K562 (cell line): Measurements from ENCODE around the gene CCNJL. TPM values are rescaled to one million over a fixed set of nuclear protein-coding genes. Genes with fewer than 3 reads are reported as not detected.

Source experiments
- ATAC-seq: fragments of 200-7000 bp; cut with Tn5 transposase; 3 replicates; pipeline ENCODE4 v1.9.1; 2020; ENCODE audit warnings: moderate library complexity
- BruUV-seq: library from RNA; stranded (reverse); fragments of 400-500 nt; replicated peaks from 2 replicates; lab custom pipeline; 2021; lab: Mats Ljungman, UMichigan
- CTCF ChIA-PET: fragments of 300-600 bp; formaldehyde crosslinking; extraction: SDS; loops from one replicate; lab custom pipeline; 2021; ENCODE audit warnings: low intra/inter-chr PET ratio; lab: Yijun Ruan, JAX
- POLR2A ChIA-PET: fragments of 300-600, 350-650 bp; sonication (Branson Sonifier 250); formaldehyde crosslinking; extraction: SDS; loops from one replicate; lab custom pipeline; 2021; ENCODE audit warnings: antibody characterized with exemption, inconsistent platforms; lab: Yijun Ruan, JAX
- DNase-seq, 4 experiments: peaks; one replicate each; pipeline versions ENCODE4 v3.0.0 to v3.0.0-alpha.2; 2011 to 2018; ENCODE audit warnings: low spot score in 3 of 4, mixed read lengths in 3 of 4; ENCODE audit errors: extremely low read depth in 1 of 4
- FAIRE-seq: peaks from 2 replicates; lab custom pipeline; 2011; peaks lifted over from hg19 to GRCh38; lab: Jason Lieb, UNC
- H2AFZ ChIP-seq: 2 replicates; pipeline ENCODE4 v1.6.0; 2011; ENCODE audit warnings: low read depth, low read length, control low read depth, inconsistent platforms
- H3K27ac ChIP-seq: fragments of 200-600 bp; 3 replicates; pipeline ENCODE4 v1.8.0; 2011; ENCODE audit warnings: low read depth, mild to moderate bottlenecking, control low read depth, inconsistent platforms, low read length, moderate library complexity, mixed read lengths; ENCODE audit errors: extremely low read depth
- H3K27me3 ChIP-seq, 2 experiments: fragments of 300-600 bp in 1 of 2; 2 replicates in 1 of 2; 3 replicates in 1 of 2; pipeline versions ENCODE4 v1.6.0 to v1.8.0; 2011; ENCODE audit warnings: inconsistent platforms in 2 of 2, low read length in 2 of 2, mild to moderate bottlenecking in 1 of 2, mixed read lengths in 1 of 2, moderate library complexity in 1 of 2; ENCODE audit not compliant: control insufficient read depth in 2 of 2, insufficient read depth in 2 of 2
- H3K36me3 ChIP-seq: fragments of 300-600 bp; 3 replicates; pipeline ENCODE4 v1.8.0; 2011; ENCODE audit warnings: mild to moderate bottlenecking, low read length, inconsistent platforms; ENCODE audit not compliant: control insufficient read depth, insufficient read depth
- H3K4me1 ChIP-seq, 2 experiments: fragments of 200-600 bp in 1 of 2; replicated peaks in 1 of 2; 2 replicates in 1 of 2; 3 replicates in 1 of 2; pipeline versions ENCODE4 v1.5.1 to v1.8.0; 2011; ENCODE audit warnings: inconsistent platforms in 2 of 2, low read length in 2 of 2, mild to moderate bottlenecking in 1 of 2, mixed read lengths in 1 of 2, moderate library complexity in 1 of 2; ENCODE audit not compliant: control insufficient read depth in 2 of 2, insufficient read depth in 2 of 2
- H3K4me2 ChIP-seq: 2 replicates; pipeline ENCODE4 v1.6.1; 2011; ENCODE audit warnings: low read length, control low read depth, inconsistent platforms, mixed read lengths; ENCODE audit not compliant: insufficient read depth
- H3K4me3 ChIP-seq: fragments of 200-600 bp; sonication (generic), shearing (Covaris generic); 2 replicates; pipeline ENCODE4 v1.5.1; 2016; ENCODE audit warnings: control low read depth, inconsistent platforms
- H3K79me2 ChIP-seq: fragments of 200-600 bp; 3 replicates; pipeline ENCODE4 v1.8.0; 2011; ENCODE audit warnings: low read length, inconsistent platforms; ENCODE audit not compliant: control insufficient read depth, insufficient read depth
- H3K9ac ChIP-seq, 2 experiments: 2 replicates each; pipeline versions ENCODE4 v1.6.0 to v1.6.1; 2011; ENCODE audit warnings: low read depth in 2 of 2, low read length in 2 of 2, control low read depth in 1 of 2, inconsistent platforms in 1 of 2, mild to moderate bottlenecking in 1 of 2, mixed read lengths in 1 of 2; ENCODE audit not compliant: insufficient read depth in 1 of 2
- H3K9me1 ChIP-seq: one replicate; pipeline ENCODE4 v1.6.0; 2011; ENCODE audit warnings: inconsistent platforms, mild to moderate bottlenecking, low read length, moderate library complexity; ENCODE audit not compliant: control insufficient read depth, insufficient read depth
- H3K9me3 ChIP-seq: replicated peaks from 2 replicates; pipeline ENCODE4 v1.5.1; 2011; ENCODE audit warnings: low read depth, low read length, inconsistent platforms; ENCODE audit not compliant: control insufficient read depth, insufficient read depth
- H4K20me1 ChIP-seq: replicated peaks from 2 replicates; pipeline ENCODE4 v1.6.1; 2011; ENCODE audit warnings: low read length, inconsistent platforms, mixed read lengths; ENCODE audit not compliant: control insufficient read depth, insufficient read depth
- BHLHE40 ChIP-seq: IDR thresholded peaks from 2 replicates; pipeline ENCODE4 v1.6.1; 2011; ENCODE audit warnings: low read length, improper control_type of control experiment
- CSDE1 ChIP-seq, 2 experiments: fragments of 450-650 bp; IDR thresholded peaks; 2 replicates each; pipeline ENCODE4 v1.6.1; 2016; ENCODE audit warnings: mild to moderate bottlenecking in 1 of 2
- ELF4 ChIP-seq: fragments of 450-650 bp; formaldehyde crosslinking; IDR thresholded peaks from 2 replicates; pipeline ENCODE4 v1.4.0; 2022; ENCODE audit warnings: missing genetic modification characterization
- FOXK1 ChIP-seq: sonication (generic); formaldehyde crosslinking; IDR thresholded peaks from 2 replicates; pipeline ENCODE4 v1.8.0; 2022; ENCODE audit warnings: missing genetic modification reagents, mild to moderate bottlenecking, borderline replicate concordance
- HOXB6 ChIP-seq: fragments of 250-450 bp; sonication (Bioruptor Pico); IDR thresholded peaks from 2 replicates; pipeline ENCODE4 v1.5.1; 2022; ENCODE audit warnings: mild to moderate bottlenecking, borderline replicate concordance
- KAT2B ChIP-seq: IDR thresholded peaks from one replicate; pipeline ENCODE4 v1.6.1; 2012; ENCODE audit warnings: low read depth, mild to moderate bottlenecking, control low read depth, inconsistent platforms, low read length, moderate library complexity
- KLF10 ChIP-seq: fragments of 250-450 bp; sonication (Bioruptor Pico); IDR thresholded peaks from 2 replicates; pipeline ENCODE4 v1.6.1; 2021; ENCODE audit warnings: matching md5 sums
- MAZ ChIP-seq, 2 experiments: fragments of 450-650 bp in 1 of 2; sonication (generic) in 1 of 2; formaldehyde crosslinking; IDR thresholded peaks in 1 of 2; conservative IDR thresholded peaks in 1 of 2; 2 replicates each; pipeline versions ENCODE4 v1.4.0 to v1.5.0; 2020; ENCODE audit warnings: mild to moderate bottlenecking in 1 of 2, missing genetic modification reagents in 1 of 2
- NRF1 ChIP-seq, 2 experiments: fragments of 450-650 bp; IDR thresholded peaks in 1 of 2; conservative IDR thresholded peaks in 1 of 2; 2 replicates each; pipeline ENCODE4 v1.6.1; 2014; ENCODE audit warnings: mild to moderate bottlenecking in 2 of 2
- PHTF2 ChIP-seq: fragments of 250-450 bp; sonication (Bioruptor Pico); IDR thresholded peaks from 2 replicates; pipeline ENCODE4 v1.5.0; 2021; ENCODE audit warnings: mild to moderate bottlenecking
- TGIF2 ChIP-seq: sonication (generic); formaldehyde crosslinking; IDR thresholded peaks from 2 replicates; pipeline ENCODE4 v1.8.1; 2022; ENCODE audit warnings: mild to moderate bottlenecking, missing genetic modification reagents, moderate library complexity
- TRIM24 ChIP-seq, 2 experiments: fragments of 450-650 bp; IDR thresholded peaks; 2 replicates each; pipeline ENCODE4 v1.6.1; 2016
- ZBTB34 ChIP-seq: fragments of 250-450 bp; sonication (Bioruptor Pico); IDR thresholded peaks from 2 replicates; pipeline ENCODE4 v1.8.0; 2021; ENCODE audit warnings: mild to moderate bottlenecking, moderate library complexity
- ZNF197 ChIP-seq: fragments of 200-800 bp; sonication (Bioruptor generic); IDR thresholded peaks from 2 replicates; pipeline ENCODE4 v1.6.1; 2016; ENCODE audit warnings: low read depth, missing genetic modification characterization, missing compliant biosample characterization
- ZNF3 ChIP-seq: fragments of 250-450 bp; sonication (Bioruptor Pico); IDR thresholded peaks from 2 replicates; pipeline ENCODE4 v1.5.0; 2021; ENCODE audit warnings: mild to moderate bottlenecking, moderate library complexity
- ZNF561 ChIP-seq: fragments of 450-650 bp; formaldehyde crosslinking; conservative IDR thresholded peaks from 2 replicates; pipeline ENCODE4 v1.4.0; 2020; ENCODE audit warnings: mild to moderate bottlenecking, moderate library complexity
- WGBS: fragments of 100-300 bp; shearing (Covaris generic); methylation state at CpG from one replicate; pipeline ENCODE4 v1.1.6; 2016; ENCODE audit warnings: low coverage, mixed read lengths; ENCODE audit not compliant: insufficient coverage; ENCODE audit errors: missing lambda C conversion rate; 5-methylcytosine and 5-hydroxymethylcytosine counted together
- in situ Hi-C: fragments of 300-500 bp; cut with MboI; formaldehyde crosslinking; loops from 4 replicates; pipeline ENCODE4 v1.15.0; 2018; ENCODE audit warnings: inconsistent platforms, mixed read lengths
- intact Hi-C: fragments of 100-400 bp; cut with micrococcal nuclease; formaldehyde crosslinking; loops from 2 replicates; pipeline ENCODE4 v1.14.2; 2022
- polyA plus RNA-seq, 8 experiments: library from polyadenylated mRNA; depleted of rRNA in 4 of 8; stranded (reverse) in 5 of 8; unstranded in 3 of 8; fragments of >200 nt; fragmentation: Nextera tagmentation in 2 of 8; fragmentation: Illumina TruSeq in 1 of 8; extraction: Ambion mirVana in 2 of 8; extraction: Trizol in 1 of 8; gene quantifications; 2 replicates each; pipeline versions ENCODE4 v1.2.1 to v1.2.3, GENCODE V29; 2011 to 2014; ENCODE audit warnings: inconsistent platforms in 1 of 8, missing spikeins in 1 of 8
- total RNA-seq, 7 experiments: library from RNA; depleted of rRNA in 6 of 7; stranded (reverse); fragments of >200 nt in 6 of 7; fragmentation: Illumina TruSeq in 2 of 7; extraction: Trizol in 2 of 7; gene quantifications; 2 replicates each; pipeline versions ENCODE4 v1.2.1 to v1.2.3, GENCODE V29; 2011 to 2021; ENCODE audit warnings: low replicate concordance in 1 of 7

The CCNJL gene
- total and polyA plus RNA-seq, 9 of the 15 experiments (the other 6 are each of a cell fraction or from before 2014, with no cell fraction given), result 0.04 TPM; not detected in 8

GRCh38 chr5:160250826-160251225, 61.5 kb downstream of the CCNJL start:
- ChIA-PET CTCF (no interaction called here), POLR2A (interaction anchor here (0.8 to 3.2 kb wide), 4 partner anchors 9 to 284 kb away, joined by 3 to 11 read pairs (median 5); no protein-coding TSS in a partner anchor)
- peaks cover 0 to 38% of the 10 kb centered on the region in 2 experiments; a peak in 2 of 5 replicates for H3K27me3 ChIP-seq
- BruUV-seq, result no TSS peak
- FAIRE-seq, result no peak
- H3K36me3 ChIP-seq, result no peaks in the 10 kb centered on the region
- intact Hi-C loops, result no loop called here
- no peaks in the 10 kb centered on the region for H4K20me1 ChIP-seq
- WGBS, result 16% methylated on average over 2 of the region's 2 CpGs
- H3K4me2 ChIP-seq, result no peak overlapping the region
- TF ChIP-seq ELF4 (CRISPR knock-in tag) (no peak), CSDE1 (IDR thresholded peaks at IDR 0.05) (no peak), PHTF2 (CRISPR knock-in tag) (no peak), BHLHE40 (no peak), ZNF197 (CRISPR knock-in tag) (no peak), MAZ (CRISPR knock-in tag; conservative IDR thresholded peaks at IDR 0.05 in 1 of 2, IDR thresholded peaks at IDR 0.05 in 1 of 2) (no peak), TRIM24 (IDR thresholded peaks at IDR 0.05) (no peak), NRF1 (conservative IDR thresholded peaks at IDR 0.05 in 1 of 2, IDR thresholded peaks at IDR 0.05 in 1 of 2) (no peak), ZBTB34 (no peak), FOXK1 (CRISPR knock-in tag) (no peak), ZNF3 (CRISPR knock-in tag) (no peak), KLF10 (no peak), HOXB6 (CRISPR knock-in tag) (no peak), TGIF2 (CRISPR knock-in tag) (no peak), KAT2B (no peak), ZNF561 (CRISPR knock-in tag) (no peak)
- H3K4me3 ChIP-seq, result no peak overlapping the region
- no peak for ATAC-seq
- H3K9ac ChIP-seq, result no peak overlapping the region
- no peaks in the 10 kb centered on the region for H3K79me2 ChIP-seq
- no peak for DNase-seq
- H3K4me1 ChIP-seq, result peaks cover 5 to 8% of the 10 kb centered on the region in 2 experiments; a peak in 4 of 5 replicates
- no peak overlapping the region for H2AFZ ChIP-seq
- H3K9me3 ChIP-seq, result no peaks in the 10 kb centered on the region
- no peaks in the 10 kb centered on the region for H3K9me1 ChIP-seq
- in situ Hi-C loops, result no loop called here
- no peak overlapping the region for H3K27ac ChIP-seq
